ENCODE data around the gene OCEL1. TPM values are rescaled to one million over a fixed set of nuclear protein-coding genes. Genes with fewer than 3 reads are reported as not detected.

The OCEL1 gene
- total and polyA plus RNA-seq, 7 experiments from 2014 or later, result 21.8 to 41.1 (median 31.2) TPM

- peaks cover 0 to 7% (median 0%) of the 10 kb centered on the region in 7 donors for H3K4me1 Mint-ChIP-seq
- H3K4me3 Mint-ChIP-seq, result no peak overlapping the region
- Histone ChIP-seq H3K9me3 (ENCODE audit: control insufficient read depth in 2 of 3, low read length in 3 of 3) (no peaks in the 10 kb centered on the region), H3K27me3 (ENCODE audit: control insufficient read depth in 2 of 2, insufficient read depth in 2 of 2, low read length in 2 of 2) (no peaks in the 10 kb centered on the region), H3K36me3 (ENCODE audit: control insufficient read depth in 2 of 3, insufficient read depth in 3 of 3, low read length in 3 of 3) (peaks cover 14 to 83% (median 40%) of the 10 kb centered on the region in 3 experiments), H3K4me1 (ENCODE audit: control insufficient read depth in 2 of 2, insufficient read depth in 2 of 2, low read length in 2 of 2) (no peaks in the 10 kb centered on the region), H3K27ac (ENCODE audit: low read depth, low read length) (no peak overlapping the region), H3K4me3 (ENCODE audit: low read length) (no peak overlapping the region)
- no peaks in the 10 kb centered on the region for H3K27me3 Mint-ChIP-seq
- DNase-seq (no peak), ATAC-seq (no peak)
- H3K36me3 Mint-ChIP-seq, result peaks cover 0 to 49% (median 29%) of the 10 kb centered on the region in 5 donors
- peak overlapping the region in 4 of 9 donors; percentile 1 to 43 (median 14) for H3K27ac Mint-ChIP-seq
- ChIA-PET CTCF (no interaction called here), POLR2A (no interaction called here)
- intact Hi-C loops (cut with micrococcal nuclease), result no loop called here
- peaks cover 0 to 2% (median 0%) of the 10 kb centered on the region in 11 donors for H3K9me3 Mint-ChIP-seq
Observed at GRCh38 chr19:17196610-17197009, 29.4 kb upstream of the OCEL1 start.

GRCh38 chr19:17197666-17198065, 28.4 kb upstream of the OCEL1 start:
- H3K27me3 ChIP-seq (ENCODE audit: control insufficient read depth in 2 of 2, insufficient read depth in 2 of 2, low read length in 2 of 2), result no peaks in the 10 kb centered on the region
- intact Hi-C loops (cut with micrococcal nuclease), result no loop called here
- H3K27ac Mint-ChIP-seq, result peak overlapping the region in 3 of 9 donors; percentile 57 to 75 (median 65)
- peaks cover 0 to 2% (median 0%) of the 10 kb centered on the region in 11 donors for H3K9me3 Mint-ChIP-seq
- H3K27me3 Mint-ChIP-seq, result no peaks in the 10 kb centered on the region
- H3K4me3 ChIP-seq (ENCODE audit: low read length), result no peak overlapping the region
- ATAC-seq (no peak), DNase-seq (no peak)
- H3K4me1 ChIP-seq (ENCODE audit: control insufficient read depth in 2 of 2, insufficient read depth in 2 of 2, low read length in 2 of 2), result no peaks in the 10 kb centered on the region
- H3K27ac ChIP-seq (ENCODE audit: low read depth, low read length), result no peak overlapping the region
- CTCF ChIA-PET, result interaction anchor here (0.6 kb wide), 1 partner anchor 17 kb away, joined by 3 read pairs; no protein-coding TSS in a partner anchor
- peaks cover 17 to 87% (median 48%) of the 10 kb centered on the region in 3 experiments for H3K36me3 ChIP-seq (ENCODE audit: control insufficient read depth in 2 of 3, insufficient read depth in 3 of 3, low read length in 3 of 3)
- POLR2A ChIA-PET, result interaction anchor here (0.6 to 0.7 kb wide), 2 partner anchors 24 to 67 kb away, joined by 3 to 4 read pairs; no protein-coding TSS in a partner anchor
- H3K9me3 ChIP-seq (ENCODE audit: control insufficient read depth in 2 of 3, low read length in 3 of 3), result no peaks in the 10 kb centered on the region
- peaks cover 0 to 59% (median 36%) of the 10 kb centered on the region in 5 donors for H3K36me3 Mint-ChIP-seq
- H3K4me1 Mint-ChIP-seq, result peaks cover 0 to 9% (median 0%) of the 10 kb centered on the region in 7 donors
- H3K4me3 Mint-ChIP-seq, result no peak overlapping the region

- ChIA-PET POLR2A (interaction anchor here (0.5 kb wide), 1 partner anchor 185 kb away, joined by 3 read pairs; no protein-coding TSS in a partner anchor), CTCF (interaction anchor here (0.6 to 0.9 kb wide), 3 partner anchors 12 to 66 kb away, joined by 3 to 14 read pairs (median 3); no protein-coding TSS in a partner anchor)
- Mint-ChIP-seq H3K4me3 (no peak overlapping the region), H3K27me3 (no peaks in the 10 kb centered on the region), H3K4me1 (peaks cover 0 to 9% (median 0%) of the 10 kb centered on the region in 7 donors), H3K9me3 (peaks cover 0 to 2% (median 0%) of the 10 kb centered on the region in 11 donors), H3K36me3 (peaks cover 0 to 53% (median 36%) of the 10 kb centered on the region in 5 donors), H3K27ac (no peak overlapping the region)
- ATAC-seq (no peak), DNase-seq (no peak)
- intact Hi-C loops (cut with micrococcal nuclease), result no loop called here
- H3K27me3 ChIP-seq (ENCODE audit: control insufficient read depth in 2 of 2, insufficient read depth in 2 of 2, low read length in 2 of 2), result no peaks in the 10 kb centered on the region
- H3K9me3 ChIP-seq (ENCODE audit: control insufficient read depth in 2 of 3, low read length in 3 of 3), result no peaks in the 10 kb centered on the region
- H3K4me1 ChIP-seq (ENCODE audit: control insufficient read depth in 2 of 2, insufficient read depth in 2 of 2, low read length in 2 of 2), result no peaks in the 10 kb centered on the region
- no peak overlapping the region for H3K27ac ChIP-seq (ENCODE audit: low read depth, low read length)
- no peak overlapping the region for H3K4me3 ChIP-seq (ENCODE audit: low read length)
- H3K36me3 ChIP-seq (ENCODE audit: control insufficient read depth in 2 of 3, insufficient read depth in 3 of 3, low read length in 3 of 3), result peaks cover 7 to 86% (median 24%) of the 10 kb centered on the region in 3 experiments
Observed at GRCh38 chr19:17200408-17201079, 25.5 kb upstream of the OCEL1 start.

- Mint-ChIP-seq H3K27ac (peak overlapping the region in 5 of 9 donors; percentile 24 to 81 (median 46)), H3K4me3 (peak overlapping the region in 1 of 10 donors; percentile 23), H3K9me3 (peaks cover 0 to 2% (median 0%) of the 10 kb centered on the region in 11 donors), H3K4me1 (peaks cover 0 to 9% (median 0%) of the 10 kb centered on the region in 7 donors), H3K27me3 (no peaks in the 10 kb centered on the region), H3K36me3 (peaks cover 0 to 47% (median 26%) of the 10 kb centered on the region in 5 donors)
- POLR2A ChIA-PET, result no interaction called here
- peak; percentile 32 for ATAC-seq
- no peaks in the 10 kb centered on the region for H3K4me1 ChIP-seq (ENCODE audit: control insufficient read depth in 2 of 2, insufficient read depth in 2 of 2, low read length in 2 of 2)
- no peak for DNase-seq
- no peaks in the 10 kb centered on the region for H3K27me3 ChIP-seq (ENCODE audit: control insufficient read depth in 2 of 2, insufficient read depth in 2 of 2, low read length in 2 of 2)
- CTCF ChIA-PET, result no interaction called here
- intact Hi-C loops (cut with micrococcal nuclease), result no loop called here
- peaks cover 7 to 89% (median 26%) of the 10 kb centered on the region in 3 experiments for H3K36me3 ChIP-seq (ENCODE audit: control insufficient read depth in 2 of 3, insufficient read depth in 3 of 3, low read length in 3 of 3)
- no peak overlapping the region for H3K4me3 ChIP-seq (ENCODE audit: low read length)
- no peak overlapping the region for H3K27ac ChIP-seq (ENCODE audit: low read depth, low read length)
- no peaks in the 10 kb centered on the region for H3K9me3 ChIP-seq (ENCODE audit: control insufficient read depth in 2 of 3, low read length in 3 of 3)
Observed at GRCh38 chr19:17202249-17202648, 23.8 kb upstream of the OCEL1 start.

- peak overlapping the region in 2 of 9 donors; percentile 32 to 46 for H3K27ac Mint-ChIP-seq
- H3K4me3 ChIP-seq (ENCODE audit: low read length), result no peak overlapping the region
- peaks cover 0 to 9% (median 0%) of the 10 kb centered on the region in 7 donors for H3K4me1 Mint-ChIP-seq
- ChIA-PET POLR2A (no interaction called here), CTCF (no interaction called here)
- H3K9me3 Mint-ChIP-seq, result peaks cover 0 to 2% (median 0%) of the 10 kb centered on the region in 11 donors
- H3K36me3 ChIP-seq (ENCODE audit: control insufficient read depth in 2 of 3, insufficient read depth in 3 of 3, low read length in 3 of 3), result peaks cover 7 to 84% (median 26%) of the 10 kb centered on the region in 3 experiments
- peaks cover 0 to 44% (median 23%) of the 10 kb centered on the region in 5 donors for H3K36me3 Mint-ChIP-seq
- H3K4me1 ChIP-seq (ENCODE audit: control insufficient read depth in 2 of 2, insufficient read depth in 2 of 2, low read length in 2 of 2), result no peaks in the 10 kb centered on the region
- no peak for ATAC-seq
- H3K27me3 ChIP-seq (ENCODE audit: control insufficient read depth in 2 of 2, insufficient read depth in 2 of 2, low read length in 2 of 2), result no peaks in the 10 kb centered on the region
- no peak overlapping the region for H3K27ac ChIP-seq (ENCODE audit: low read depth, low read length)
- intact Hi-C loops (cut with micrococcal nuclease), result no loop called here
- no peak overlapping the region for H3K4me3 Mint-ChIP-seq
- H3K9me3 ChIP-seq (ENCODE audit: control insufficient read depth in 2 of 3, low read length in 3 of 3), result no peaks in the 10 kb centered on the region
- H3K27me3 Mint-ChIP-seq, result no peaks in the 10 kb centered on the region
- no peak for DNase-seq
Observed at GRCh38 chr19:17202713-17203112, 23.3 kb upstream of the OCEL1 start.

- H3K4me3 Mint-ChIP-seq, result no peak overlapping the region
- DNase-seq (peak; percentile 41 to 68 (median 54)), ATAC-seq (peak; percentile 82)
- H3K27me3 Mint-ChIP-seq, result no peaks in the 10 kb centered on the region
- H3K27me3 ChIP-seq (ENCODE audit: control insufficient read depth in 2 of 2, insufficient read depth in 2 of 2, low read length in 2 of 2), result no peaks in the 10 kb centered on the region
- H3K36me3 Mint-ChIP-seq, result peaks cover 0 to 47% (median 18%) of the 10 kb centered on the region in 5 donors
- H3K4me1 Mint-ChIP-seq, result peaks cover 0 to 16% (median 0%) of the 10 kb centered on the region in 7 donors
- H3K9me3 Mint-ChIP-seq, result no peaks in the 10 kb centered on the region
- H3K4me3 ChIP-seq (ENCODE audit: low read length), result no peak overlapping the region
- ChIA-PET POLR2A (interaction anchor here (1.0 to 1.1 kb wide), 2 partner anchors 9 to 129 kb away, joined by 4 to 5 read pairs; partner anchors contain the start of gene USE1), CTCF (interaction anchor here (0.5 to 2.6 kb wide), 10 partner anchors 8 to 139 kb away, joined by 3 to 13 read pairs (median 4); partner anchors contain the start of gene USE1)
- H3K27ac ChIP-seq (ENCODE audit: low read depth, low read length), result no peak overlapping the region
- peak overlapping the region in 1 of 9 donors; percentile 38 for H3K27ac Mint-ChIP-seq
- H3K4me1 ChIP-seq (ENCODE audit: control insufficient read depth in 2 of 2, insufficient read depth in 2 of 2, low read length in 2 of 2), result no peaks in the 10 kb centered on the region
- intact Hi-C loops (cut with micrococcal nuclease), result loop anchor here (1.0 kb wide), 5 partner anchors 21 to 138 kb away; no protein-coding TSS in a partner anchor
- H3K9me3 ChIP-seq (ENCODE audit: control insufficient read depth in 2 of 3, low read length in 3 of 3), result no peaks in the 10 kb centered on the region
- peaks cover 7 to 84% (median 31%) of the 10 kb centered on the region in 3 experiments for H3K36me3 ChIP-seq (ENCODE audit: control insufficient read depth in 2 of 3, insufficient read depth in 3 of 3, low read length in 3 of 3)
Observed at GRCh38 chr19:17205237-17206140, 20.5 kb upstream of the OCEL1 start.
